HG03159 (cell line): Measurements from ENCODE around the gene PTTG1IP2.

ENCODE experiments used
- ATAC-seq: cut with Tn5 transposase; IDR thresholded peaks from one replicate; pipeline ENCODE4 v1.9.1; 2021; ENCODE audit warnings: mild to moderate bottlenecking, moderate library complexity; ENCODE audit not compliant: unreplicated experiment

The PTTG1IP2 gene

GRCh38 chr7:90474284-90475210, 5.1 kb downstream of the PTTG1IP2 start:
- ATAC-seq: no peak

DNA sequence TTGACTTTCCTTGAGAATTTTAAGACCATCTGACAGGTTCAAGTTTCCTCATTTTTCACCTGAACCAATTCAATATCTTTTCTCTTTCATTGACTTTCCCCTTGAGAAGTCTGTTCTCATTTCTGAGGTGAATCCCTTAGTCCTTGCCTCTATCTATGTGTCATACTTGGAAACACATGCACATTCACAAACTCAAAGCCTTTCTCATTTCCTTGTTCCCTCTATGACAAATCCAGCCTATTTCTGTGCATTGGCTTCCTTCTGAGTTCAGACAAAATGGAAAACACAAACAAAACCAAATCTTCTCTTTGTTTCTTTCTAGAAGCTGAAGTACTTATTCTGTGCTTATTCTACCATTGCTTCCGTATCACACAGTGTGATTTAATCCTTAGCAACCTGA, 13.8 kb downstream of the PTTG1IP2 start:
- no peak for ATAC-seq

GRCh38 chr7:90484706-90485105, 15.3 kb downstream of the PTTG1IP2 start:
- no peak for ATAC-seq

- ATAC-seq: no peak
Observed at GRCh38 chr7:90485734-90486316, 16.4 kb downstream of the PTTG1IP2 start.

GRCh38 chr7:90487808-90488207, 18.4 kb downstream of the PTTG1IP2 start:
- ATAC-seq: no peak

DNA sequence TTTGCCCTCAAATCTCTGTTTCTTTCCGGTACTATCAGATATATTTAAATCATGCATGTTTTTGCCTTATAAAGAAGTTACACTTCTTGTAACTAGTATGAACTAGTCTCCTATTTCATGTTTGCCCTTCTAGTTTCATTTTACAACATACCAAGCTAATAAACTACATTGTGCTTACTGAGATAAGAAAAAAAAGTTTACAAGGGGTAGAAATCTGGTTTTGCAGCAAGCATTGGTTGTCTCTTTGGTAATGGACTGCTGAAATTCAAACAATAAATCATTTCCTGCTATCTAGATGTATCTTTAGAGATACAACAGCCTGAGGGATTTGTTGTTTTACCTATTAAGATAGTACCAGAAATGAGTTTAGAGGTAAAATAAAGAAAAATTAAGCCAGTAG, 18.8 kb downstream of the PTTG1IP2 start:
- no peak for ATAC-seq

DNA sequence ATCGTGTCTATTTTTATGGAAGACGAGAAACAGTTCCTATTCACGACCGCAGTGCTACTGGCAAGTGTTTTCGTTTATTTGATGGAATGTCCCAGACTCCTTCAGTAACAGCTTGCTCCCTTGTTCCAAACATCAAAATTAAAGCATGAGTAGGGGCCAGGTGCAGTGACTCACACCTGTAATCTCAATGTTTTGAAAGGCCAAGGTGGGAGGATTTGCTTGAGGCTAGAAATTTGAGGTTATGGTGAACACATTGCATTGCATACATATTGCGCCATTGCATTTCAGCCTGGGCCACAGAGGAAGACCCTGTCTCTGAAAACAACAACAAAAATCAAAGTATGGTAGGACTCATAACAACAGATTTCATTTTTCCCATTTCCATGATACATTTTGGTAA, 22.8 kb downstream of the PTTG1IP2 start:
- ATAC-seq: no peak

DNA sequence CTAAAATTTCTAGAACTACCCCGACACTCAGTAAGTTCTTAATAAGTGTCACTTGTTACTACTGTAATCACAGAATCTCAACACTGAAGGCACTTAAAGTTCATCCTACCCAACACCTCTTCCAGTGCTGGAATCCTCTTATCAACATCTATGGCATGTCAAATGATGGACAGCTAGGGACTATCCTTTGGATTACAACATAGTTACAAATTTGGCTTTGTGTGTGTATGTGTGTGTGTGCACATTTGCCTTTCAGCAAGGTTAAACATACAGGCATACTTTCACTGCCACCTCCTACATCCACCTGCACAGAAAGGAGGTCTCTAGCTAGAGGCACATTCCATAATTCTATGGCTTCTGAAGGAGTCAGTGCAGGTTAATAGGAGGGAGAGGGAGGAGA, 25.8 kb downstream of the PTTG1IP2 start:
- ATAC-seq: no peak

GRCh38 chr7:90502539-90502938, 33.1 kb downstream of the PTTG1IP2 start:
- ATAC-seq: no peak

DNA sequence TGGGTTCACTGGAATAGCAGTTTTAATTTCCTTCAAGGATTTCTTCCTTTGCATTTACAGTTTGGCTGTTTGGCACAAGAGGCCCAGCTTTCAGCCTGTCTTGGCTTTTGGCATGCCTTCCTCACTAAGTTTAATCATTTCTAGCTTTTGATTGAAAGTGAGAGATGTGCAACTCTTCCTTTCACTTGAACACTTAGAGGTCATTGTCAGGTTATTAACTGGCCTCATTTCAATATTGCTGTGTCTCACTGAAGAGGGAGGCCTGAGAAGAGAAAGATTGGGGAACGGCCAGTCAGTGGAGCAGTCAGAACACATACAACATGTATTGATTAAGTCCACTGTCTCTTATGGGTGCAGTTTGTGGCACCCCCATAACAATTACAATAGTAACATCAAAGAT, 33.9 kb downstream of the PTTG1IP2 start:
- ATAC-seq: no peak

DNA sequence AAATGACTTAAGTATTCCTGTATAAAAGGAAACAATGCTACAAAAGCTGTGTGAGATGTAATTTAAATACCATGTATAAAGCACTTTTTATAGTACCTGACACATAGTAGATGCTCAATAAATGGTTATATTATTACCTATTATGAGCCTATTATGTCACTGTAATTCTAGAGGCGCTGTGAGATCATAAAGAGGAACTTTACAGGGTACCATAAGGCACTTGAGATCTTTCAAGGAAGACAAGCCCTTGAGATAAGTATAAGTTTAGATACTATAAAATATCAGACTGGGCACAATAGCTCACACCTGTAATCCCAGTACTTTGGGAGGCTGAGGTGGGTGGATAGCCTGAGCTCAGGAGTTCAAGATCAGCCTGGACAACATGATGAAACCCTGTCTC, 38.3 kb downstream of the PTTG1IP2 start:
- no peak for ATAC-seq

DNA sequence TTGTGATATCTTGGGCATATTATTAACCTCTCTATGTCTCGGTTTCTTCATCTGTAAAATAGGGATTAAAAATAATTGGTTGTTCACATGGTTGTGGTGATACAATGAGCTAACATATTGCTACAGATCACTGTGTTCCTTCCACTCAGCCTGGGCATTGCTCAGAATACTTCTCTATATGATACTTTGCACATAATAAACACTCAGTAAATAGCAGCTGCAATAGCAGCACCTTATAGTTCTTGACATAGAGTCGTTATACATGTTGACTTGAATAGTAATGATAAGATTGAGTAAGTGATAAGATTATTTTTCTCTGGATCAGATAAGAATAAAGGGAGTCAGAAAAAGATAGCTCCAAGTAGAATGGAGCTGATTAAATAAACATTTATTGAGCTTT, 42.3 kb downstream of the PTTG1IP2 start:
- no peak for ATAC-seq

- ATAC-seq: no peak
Observed at GRCh38 chr7:90512821-90513254, 43.4 kb downstream of the PTTG1IP2 start.

DNA sequence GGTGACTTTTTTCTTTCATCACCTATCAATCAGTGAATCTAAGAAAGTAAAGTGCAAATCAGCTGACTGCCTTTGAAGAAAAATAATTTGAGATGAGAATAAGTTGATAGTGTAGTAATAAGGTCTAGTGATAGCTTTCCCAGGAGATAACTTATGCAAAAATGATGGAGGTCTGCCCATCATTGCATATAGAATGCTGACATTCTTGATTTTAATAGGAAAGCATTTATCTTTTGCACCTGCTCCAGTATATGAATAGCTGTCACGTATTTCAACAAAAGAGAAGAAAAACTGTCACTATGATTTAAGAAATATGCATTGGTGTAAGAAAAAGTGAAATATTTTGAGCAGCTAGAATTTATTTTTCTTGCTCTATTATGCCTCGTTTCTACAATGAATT, 46.8 kb downstream of the PTTG1IP2 start:
- no peak for ATAC-seq

GRCh38 chr7:90518630-90519029, 49.2 kb downstream of the PTTG1IP2 start:
- ATAC-seq: no peak

- no peak for ATAC-seq
Observed at GRCh38 chr7:90520484-90520883, 51.0 kb downstream of the PTTG1IP2 start.

DNA sequence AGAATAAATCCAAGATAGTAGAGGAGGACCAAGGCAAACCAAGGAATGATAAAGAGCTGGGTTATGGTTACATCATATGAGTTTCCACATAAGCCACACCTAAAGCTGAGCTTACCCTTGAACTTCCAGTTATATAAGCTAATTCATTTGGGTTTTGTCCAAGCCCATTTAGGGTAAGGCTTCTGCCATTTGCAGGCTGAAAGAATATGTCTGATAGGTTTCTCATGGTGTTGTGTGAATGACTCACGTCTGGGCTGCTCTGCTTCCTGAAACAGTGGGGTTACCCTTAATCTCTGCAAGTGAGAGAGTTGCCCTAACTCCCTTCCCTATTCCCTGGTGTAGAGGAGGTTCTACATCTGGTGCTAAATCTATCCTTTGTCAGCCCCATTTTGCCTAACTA, 60.8 kb downstream of the PTTG1IP2 start:
- no peak for ATAC-seq

DNA sequence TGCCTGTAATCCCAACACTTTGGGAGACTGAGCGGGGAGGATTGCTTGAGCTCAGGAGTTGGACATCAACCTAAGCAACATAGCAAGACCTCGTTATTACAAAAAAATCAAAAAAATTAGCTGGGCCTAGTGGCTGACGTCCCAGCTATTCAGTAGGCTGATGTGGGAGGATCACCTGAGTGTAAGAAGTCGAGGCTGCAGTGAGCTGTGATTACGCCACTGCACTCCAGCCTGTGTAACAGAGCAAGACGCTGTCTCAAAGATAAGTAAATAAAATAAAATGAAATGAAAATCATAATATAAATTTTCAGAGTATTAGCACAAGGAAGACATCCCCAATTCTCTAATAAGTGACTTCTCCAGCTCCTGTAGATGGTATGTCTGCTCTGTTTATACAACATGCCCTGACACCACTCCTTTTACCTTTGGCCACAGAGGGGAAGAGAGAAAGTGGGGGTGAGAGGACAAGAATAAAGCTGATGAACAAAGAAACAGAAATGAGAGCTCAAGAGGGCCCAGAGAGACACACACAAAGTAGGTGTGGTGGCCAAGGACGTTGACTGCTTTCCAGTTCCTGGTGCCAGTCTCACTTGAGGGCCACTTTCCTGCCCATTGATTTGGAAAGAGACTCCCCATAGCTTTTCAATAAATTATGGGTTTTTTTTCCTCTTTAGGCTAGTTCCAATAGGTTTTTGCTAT, 62.9 kb downstream of the PTTG1IP2 start:
- ATAC-seq: peak; percentile 42

DNA sequence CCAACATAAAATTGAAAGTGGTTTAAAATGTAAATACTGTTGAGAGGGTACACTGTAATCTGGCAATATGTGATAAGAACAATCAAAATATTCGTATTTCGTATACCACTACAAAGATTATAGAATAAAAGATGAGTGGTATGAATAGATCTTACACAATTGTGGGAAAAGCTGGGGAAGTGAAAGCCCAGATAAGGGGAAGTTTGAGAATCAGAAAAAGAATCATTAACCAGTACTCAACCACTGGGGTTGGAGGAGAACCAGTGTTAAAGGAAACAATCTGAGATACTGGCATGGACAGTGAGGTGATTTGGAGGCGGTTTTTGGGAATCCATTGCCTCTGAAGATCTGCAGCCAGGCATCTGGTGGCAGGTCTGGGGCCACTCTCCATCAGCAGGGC, 67.0 kb downstream of the PTTG1IP2 start:
- peak; percentile 85 for ATAC-seq

DNA sequence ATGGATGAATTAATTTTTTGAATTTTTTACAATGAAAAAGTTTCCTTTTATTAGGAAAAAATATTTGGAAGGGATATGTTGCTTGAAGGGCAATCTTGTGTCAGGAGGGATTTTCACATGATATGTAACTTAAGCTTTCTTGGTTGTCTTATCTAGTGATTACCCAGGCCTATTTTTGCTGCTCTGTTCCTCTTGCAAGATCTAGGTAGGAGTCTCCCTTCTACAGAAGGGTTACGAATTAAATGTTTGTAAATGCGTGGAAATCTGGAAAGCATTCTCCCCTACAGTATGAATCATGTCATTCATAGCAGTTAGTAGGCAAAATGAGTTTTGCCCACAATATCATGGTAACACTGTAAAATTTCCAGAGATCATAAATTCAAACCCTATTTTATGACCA, 69.0 kb downstream of the PTTG1IP2 start:
- no peak for ATAC-seq

GRCh38 chr7:90540406-90540805, 71.0 kb downstream of the PTTG1IP2 start:
- ATAC-seq: no peak

GRCh38 chr7:90551036-90551435, 81.6 kb downstream of the PTTG1IP2 start:
- no peak for ATAC-seq
